GM19467 (cell line): ENCODE results near the gene SORCS3.
"Not testable (repeated sequence)": the region's sequence is repeated elsewhere in the genome, so short reads cannot be mapped to it uniquely, and the experiment has no call there.

ENCODE experiments used
- ATAC-seq: cut with Tn5 transposase; IDR thresholded peaks from one replicate; pipeline ENCODE4 v1.9.1; 2021; ENCODE audit warnings: mild to moderate bottlenecking, moderate library complexity; ENCODE audit not compliant: unreplicated experiment

SORCS3 gene

DNA sequence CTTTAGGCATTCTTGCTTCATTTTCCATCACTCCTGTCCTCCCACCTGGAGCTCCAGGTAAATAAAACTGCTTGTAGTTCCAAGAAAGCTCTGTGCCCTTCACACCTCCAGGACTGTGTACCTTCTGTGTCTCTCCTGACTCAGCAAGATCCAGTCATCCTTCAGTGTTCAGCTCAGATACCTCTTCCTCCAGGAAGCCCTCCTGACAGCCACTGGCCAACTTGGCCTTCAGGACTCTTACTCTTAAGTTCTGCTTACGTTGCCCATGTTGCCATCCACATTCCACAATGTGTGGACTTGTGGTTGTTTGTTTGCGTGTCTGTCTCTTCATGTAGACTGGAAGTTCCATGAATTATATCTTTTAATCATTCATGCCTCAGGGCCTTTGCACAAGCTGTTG is 48.0 kb downstream of the SORCS3 start:
- no peak for ATAC-seq

DNA sequence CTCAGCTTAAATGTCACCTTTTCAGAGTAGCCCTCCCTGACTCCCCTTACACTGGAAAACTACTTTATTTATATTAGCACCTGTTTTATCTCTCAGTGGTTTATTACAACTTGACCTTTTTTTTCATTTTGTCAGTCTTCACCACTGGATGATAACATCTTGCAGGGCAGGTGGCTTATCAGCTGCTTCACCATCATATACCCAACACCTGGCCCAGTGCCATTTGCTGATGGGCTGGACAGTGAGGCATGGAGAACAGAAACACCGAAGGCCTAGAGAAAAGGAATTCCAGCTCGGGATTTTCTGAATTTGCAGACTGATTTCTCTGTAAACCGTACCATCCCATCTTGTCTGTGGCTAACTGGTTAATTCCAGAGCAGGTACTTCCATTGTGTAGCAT is 48.5 kb downstream of the SORCS3 start:
- no peak for ATAC-seq

GRCh38 chr10:104690101-104690500 is 49.0 kb downstream of the SORCS3 start:
- no peak for ATAC-seq

- ATAC-seq: no peak
Measured at GRCh38 chr10:104690959-104691358, 49.9 kb downstream of the SORCS3 start.

- ATAC-seq: no peak
Measured at GRCh38 chr10:104694074-104694473, 53.0 kb downstream of the SORCS3 start.

GRCh38 chr10:104703262-104703661 is 62.2 kb downstream of the SORCS3 start:
- not testable (repeated sequence) for ATAC-seq

GRCh38 chr10:104706886-104707285 is 65.8 kb downstream of the SORCS3 start:
- ATAC-seq: no peak

DNA sequence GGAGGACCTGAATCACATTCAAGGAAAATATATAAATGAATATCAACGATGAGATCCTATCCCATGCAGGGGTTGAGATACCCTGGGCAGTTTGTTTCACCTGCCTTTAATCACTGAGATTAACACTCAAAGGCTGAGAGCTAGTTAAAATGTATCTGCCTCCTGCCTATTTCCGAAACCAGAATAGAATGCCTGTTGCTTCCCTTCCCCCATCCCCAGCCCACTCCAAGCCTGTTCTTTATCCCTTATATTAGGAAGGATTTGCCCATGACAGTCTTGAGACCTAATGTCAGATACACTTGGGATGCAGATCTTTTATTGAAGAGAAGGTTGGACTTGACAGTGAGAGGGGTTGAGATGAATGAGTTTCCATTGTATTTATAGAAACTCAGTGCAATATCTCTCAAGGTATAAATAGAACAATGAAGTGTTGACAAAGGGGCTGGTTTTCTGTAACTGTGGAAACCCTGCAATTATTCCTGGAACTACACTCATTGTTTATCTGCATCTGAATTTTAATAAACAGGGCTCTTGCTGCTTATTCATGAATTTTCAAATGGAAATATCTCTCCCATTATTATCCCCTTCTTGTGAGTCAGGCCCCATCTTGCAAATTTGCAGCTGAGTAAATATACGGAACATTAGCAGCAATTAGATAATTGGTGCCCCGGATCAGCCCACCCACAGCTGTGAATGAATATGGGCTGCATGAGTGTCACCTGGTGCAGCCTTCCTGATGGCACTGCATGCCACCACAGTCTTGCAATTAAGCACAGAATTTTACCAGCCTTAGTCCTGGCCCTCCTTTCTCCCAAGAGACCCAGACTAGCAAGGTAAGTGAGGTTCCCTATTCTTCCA is 66.7 kb downstream of the SORCS3 start:
- ATAC-seq: no peak

DNA sequence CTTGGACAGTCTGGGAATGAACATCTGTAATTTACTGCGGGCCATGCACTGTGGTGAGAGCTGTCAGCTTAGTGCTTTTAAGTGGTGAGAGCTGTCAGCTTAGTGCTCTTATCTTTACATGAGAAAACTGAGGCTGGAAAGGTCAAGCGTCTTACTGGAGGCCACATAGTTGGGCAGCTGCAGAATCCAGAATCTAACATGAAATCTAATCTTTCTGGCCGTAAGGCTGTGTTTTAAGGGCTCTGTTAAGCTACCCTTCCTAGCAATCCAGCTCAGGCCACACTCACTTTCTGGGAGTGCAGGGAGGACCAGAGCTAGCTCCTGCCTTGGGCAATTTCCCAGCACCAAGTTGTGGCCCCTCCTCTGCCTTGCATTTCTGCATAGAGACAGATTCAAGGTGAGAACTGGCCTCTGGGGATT is 70.2 kb downstream of the SORCS3 start:
- ATAC-seq: no peak

DNA sequence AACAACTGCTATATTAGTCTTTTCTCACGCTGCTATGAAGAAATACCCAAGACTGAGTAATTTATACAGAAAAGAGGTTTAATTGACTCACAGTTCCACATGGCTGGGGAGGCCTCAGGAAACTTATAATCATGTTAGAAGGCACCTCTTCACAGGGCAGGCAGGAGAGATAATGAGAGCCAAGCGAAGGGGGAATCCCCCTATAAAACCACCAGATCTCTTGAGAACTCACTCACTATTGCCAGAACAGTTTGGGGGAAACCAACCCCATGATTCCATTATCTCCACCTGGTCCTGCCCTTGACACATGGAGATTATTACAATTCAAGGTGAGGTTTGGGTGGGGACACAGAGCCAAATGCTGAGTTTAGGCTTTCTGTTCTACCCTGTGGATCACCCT is 89.5 kb downstream of the SORCS3 start:
- ATAC-seq: not testable (repeated sequence)

DNA sequence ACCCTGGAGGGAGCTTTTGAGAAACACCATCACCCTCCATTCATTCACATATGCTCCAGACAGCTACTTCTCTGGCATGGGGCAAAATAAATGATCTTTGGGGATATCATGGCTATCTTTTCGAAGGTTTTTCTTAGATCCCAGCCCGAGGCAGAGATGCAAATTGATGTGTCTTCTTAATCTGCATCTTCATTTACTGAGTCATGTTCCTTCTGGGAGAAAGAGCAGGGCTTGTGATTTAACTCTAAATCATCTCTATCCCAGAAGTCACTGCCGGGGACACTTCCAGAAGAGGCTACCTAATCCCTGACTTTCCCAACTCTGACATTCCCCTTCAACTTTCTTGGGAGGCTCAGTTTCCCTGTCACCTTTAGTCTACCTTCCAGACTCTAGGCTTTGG is 90.1 kb downstream of the SORCS3 start:
- no peak for ATAC-seq

DNA sequence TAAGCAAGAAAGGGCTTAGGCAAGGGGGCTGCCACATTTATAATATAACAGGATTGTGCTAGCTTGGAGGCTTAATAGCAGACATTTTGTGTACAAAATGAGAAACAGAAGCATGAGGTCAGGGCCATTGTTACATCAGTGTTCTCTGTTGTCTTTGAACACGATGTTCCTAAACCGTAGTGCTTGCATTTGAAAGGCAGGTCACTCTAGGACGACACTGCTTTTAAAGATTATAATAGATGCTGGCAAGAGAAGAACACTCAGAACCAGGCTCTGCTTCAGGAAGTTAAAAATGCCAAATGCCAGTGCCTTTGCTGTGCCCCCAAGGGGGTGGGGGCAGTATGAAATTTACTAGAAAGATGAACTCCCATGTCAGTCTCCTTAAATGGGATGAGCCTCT is 91.1 kb downstream of the SORCS3 start:
- no peak for ATAC-seq

DNA sequence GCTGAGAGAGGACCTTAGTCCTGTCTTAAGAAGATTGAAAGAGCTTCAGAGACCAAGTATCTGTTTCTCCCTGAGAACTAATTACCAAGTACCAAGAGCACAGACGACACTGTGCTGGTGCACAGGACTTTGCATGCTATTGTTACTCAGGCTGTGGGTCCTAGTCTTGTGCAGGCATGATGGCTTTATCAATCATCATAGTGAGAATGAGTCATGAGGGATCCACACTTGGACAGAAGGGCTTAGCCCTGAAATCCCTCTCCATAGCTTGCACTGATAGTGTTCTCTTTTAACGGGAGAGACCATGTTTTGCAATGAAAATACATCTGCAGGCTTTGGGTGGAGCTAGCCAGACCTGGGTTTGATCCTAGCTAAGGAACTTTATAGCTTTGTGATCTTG is 93.3 kb downstream of the SORCS3 start:
- ATAC-seq: no peak

GRCh38 chr10:104735036-104735756 is 94.1 kb downstream of the SORCS3 start:
- ATAC-seq: no peak

DNA sequence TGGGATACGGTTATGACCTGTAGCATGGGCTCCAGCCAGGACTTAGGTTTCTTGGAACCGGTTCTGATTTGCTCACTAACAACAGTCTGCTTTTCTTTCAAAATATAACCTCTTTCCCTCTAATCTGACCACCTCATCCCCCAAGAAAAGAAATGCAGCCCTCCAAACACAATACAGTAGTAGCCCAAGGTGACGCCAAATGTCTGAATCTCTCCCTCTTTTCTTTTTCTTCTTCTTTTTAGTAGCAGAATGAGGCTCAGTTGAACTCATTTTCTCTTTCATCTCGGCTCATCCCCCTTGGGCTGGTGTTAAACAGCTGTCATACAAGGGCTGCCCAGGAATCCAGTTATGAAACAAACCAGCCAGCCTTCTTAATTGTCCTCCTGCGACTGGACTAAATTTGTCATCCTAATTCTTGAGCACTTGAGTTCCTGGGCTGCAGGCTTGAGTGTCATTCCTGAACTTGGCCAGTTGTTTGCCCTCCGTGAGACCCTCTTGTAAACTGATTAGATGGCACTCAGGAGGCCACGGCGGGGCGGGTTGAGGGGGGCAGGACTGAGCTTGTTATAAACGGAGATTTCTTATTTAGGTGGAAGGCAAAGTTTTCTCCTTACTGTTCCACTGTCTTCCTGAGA is 94.8 kb downstream of the SORCS3 start:
- no peak for ATAC-seq

- ATAC-seq: no peak
Measured at GRCh38 chr10:104741127-104741526, 100.0 kb downstream of the SORCS3 start.

- ATAC-seq: no peak
Measured at GRCh38 chr10:104744052-104744451, 103.0 kb downstream of the SORCS3 start.

GRCh38 chr10:104750291-104750690 is 109.2 kb downstream of the SORCS3 start:
- no peak for ATAC-seq

GRCh38 chr10:104762793-104763192 is 121.7 kb downstream of the SORCS3 start:
- ATAC-seq: no peak

DNA sequence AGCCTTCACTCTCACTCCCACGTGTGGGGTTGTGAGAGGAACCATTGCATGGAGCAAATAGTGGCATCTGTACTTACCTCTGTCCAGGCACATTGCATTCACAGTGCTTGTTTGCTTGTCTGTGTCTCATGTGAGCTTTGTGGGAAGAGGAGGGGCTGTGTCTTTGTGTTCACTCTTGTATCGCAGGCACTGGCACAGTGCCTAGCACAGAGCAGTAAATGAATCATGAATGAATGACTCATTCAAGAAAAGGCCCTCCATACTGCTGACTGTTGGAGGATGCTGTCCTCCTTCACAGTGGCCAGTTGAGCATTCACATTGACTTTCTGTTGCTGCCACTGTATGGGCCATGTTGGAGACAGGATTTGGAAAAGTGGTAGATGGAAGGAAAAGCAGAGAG is 125.3 kb downstream of the SORCS3 start:
- no peak for ATAC-seq

- ATAC-seq: no peak
Measured at GRCh38 chr10:104767282-104767681, 126.2 kb downstream of the SORCS3 start.

DNA sequence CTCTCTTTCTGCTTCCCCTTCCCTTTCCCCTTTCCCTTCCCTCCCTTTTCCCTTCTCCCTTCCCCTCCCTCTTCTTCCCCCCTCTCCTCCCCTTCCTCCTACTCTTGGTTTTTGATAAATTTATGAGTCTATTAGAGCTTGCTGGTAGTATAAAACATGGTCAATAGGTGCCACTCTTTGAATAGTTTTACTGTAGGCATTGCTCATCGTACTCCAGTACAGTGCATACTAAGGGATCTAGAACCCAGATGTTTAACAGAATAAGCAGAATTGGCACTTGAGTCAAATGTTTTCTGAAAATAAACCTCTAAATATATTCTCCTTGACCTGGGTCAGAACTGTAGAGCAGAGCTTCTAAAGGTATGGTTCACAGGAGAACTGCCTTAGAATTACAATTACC is 126.7 kb downstream of the SORCS3 start:
- no peak for ATAC-seq
